Activated naive CD8-positive, alpha-beta T cell treated with anti-CD3 and anti-CD28 coated beads for 36 hours (primary cell): ENCODE measurements around the gene KLHL30. TPM values are rescaled to one million over a fixed set of nuclear protein-coding genes. Genes with fewer than 3 reads are reported as not detected.
"Not testable (repeated sequence)": the region's sequence is repeated elsewhere in the genome, so short reads cannot be mapped to it uniquely, and the experiment has no call there.

Experiments used
- DNase-seq: peaks from one replicate; pipeline ENCODE4 v3.0.0; 2021
- H3K27ac Mint-ChIP-seq: one replicate; pipeline ENCODE4 v1.8.0; 2022; ENCODE audit warnings: mild to moderate bottlenecking, moderate library complexity, mixed read lengths
- H3K27me3 Mint-ChIP-seq: one replicate; pipeline ENCODE4 v1.8.0; 2022; ENCODE audit warnings: mild to moderate bottlenecking, mixed read lengths
- H3K36me3 Mint-ChIP-seq: one replicate; pipeline ENCODE4 v1.8.0; 2021; ENCODE audit warnings: mild to moderate bottlenecking, mixed read lengths
- H3K4me1 Mint-ChIP-seq: one replicate; pipeline ENCODE4 v1.8.0; 2021; ENCODE audit warnings: mixed read lengths
- H3K4me3 Mint-ChIP-seq: one replicate; pipeline ENCODE4 v1.8.0; 2022; ENCODE audit warnings: mild to moderate bottlenecking, moderate library complexity, mixed read lengths
- H3K9me3 Mint-ChIP-seq: one replicate; pipeline ENCODE4 v1.8.0; 2022; ENCODE audit warnings: mixed read lengths
- total RNA-seq, 2 experiments: library from RNA; stranded (reverse); gene quantifications; one replicate each; pipeline ENCODE4 v1.2.3, GENCODE V29; 2021

Gene KLHL30
- total RNA-seq, 2 experiments from 2014 or later: not detected

- H3K36me3 Mint-ChIP-seq: peaks cover 3% of the 10 kb centered on the region
- no peak overlapping the region for H3K27ac Mint-ChIP-seq
- peaks cover 5% of the 10 kb centered on the region for H3K4me1 Mint-ChIP-seq
- DNase-seq: no peak
- peaks cover 10% of the 10 kb centered on the region for H3K9me3 Mint-ChIP-seq
- H3K27me3 Mint-ChIP-seq: no peaks in the 10 kb centered on the region
- H3K4me3 Mint-ChIP-seq: no peak overlapping the region
Observed at GRCh38 chr2:238108423-238109183, 29.9 kb upstream of the KLHL30 start.

GRCh38 chr2:238113611-238114010 is 24.9 kb upstream of the KLHL30 start:
- Mint-ChIP-seq H3K4me3 (no peak overlapping the region), H3K36me3 (peaks cover 3% of the 10 kb centered on the region), H3K4me1 (peaks cover 2% of the 10 kb centered on the region), H3K9me3 (peaks cover 10% of the 10 kb centered on the region), H3K27me3 (no peaks in the 10 kb centered on the region), H3K27ac (no peak overlapping the region)
- DNase-seq: no peak

DNA sequence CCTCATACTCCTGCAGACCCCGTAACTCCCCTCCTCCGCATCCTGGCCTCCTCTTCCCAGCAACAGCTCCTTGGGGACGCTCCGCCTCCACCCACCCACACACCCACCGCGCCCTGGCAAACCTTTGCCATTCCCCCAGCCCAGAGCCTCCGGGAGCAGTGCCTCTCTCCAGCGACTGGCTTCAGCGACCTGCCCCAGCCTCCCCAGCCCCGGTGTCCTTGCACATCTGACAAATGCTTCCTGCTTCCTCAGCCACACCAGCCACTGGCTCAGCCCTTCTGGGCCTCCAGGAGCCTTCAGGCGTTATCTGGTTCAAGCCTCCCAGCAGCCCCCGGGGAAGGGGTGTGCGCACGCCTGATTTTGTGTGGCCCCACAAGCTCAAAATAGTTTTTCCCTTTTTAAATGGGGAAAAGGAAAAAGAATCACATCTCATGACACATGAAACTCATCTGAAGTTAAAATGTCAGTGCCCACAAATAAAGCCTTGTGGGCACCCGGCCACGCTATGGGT is 24.1 kb upstream of the KLHL30 start:
- Mint-ChIP-seq H3K27me3 (no peaks in the 10 kb centered on the region), H3K27ac (no peak overlapping the region), H3K4me1 (no peaks in the 10 kb centered on the region), H3K4me3 (no peak overlapping the region), H3K36me3 (peaks cover 3% of the 10 kb centered on the region), H3K9me3 (peaks cover 10% of the 10 kb centered on the region)
- DNase-seq: no peak

DNA sequence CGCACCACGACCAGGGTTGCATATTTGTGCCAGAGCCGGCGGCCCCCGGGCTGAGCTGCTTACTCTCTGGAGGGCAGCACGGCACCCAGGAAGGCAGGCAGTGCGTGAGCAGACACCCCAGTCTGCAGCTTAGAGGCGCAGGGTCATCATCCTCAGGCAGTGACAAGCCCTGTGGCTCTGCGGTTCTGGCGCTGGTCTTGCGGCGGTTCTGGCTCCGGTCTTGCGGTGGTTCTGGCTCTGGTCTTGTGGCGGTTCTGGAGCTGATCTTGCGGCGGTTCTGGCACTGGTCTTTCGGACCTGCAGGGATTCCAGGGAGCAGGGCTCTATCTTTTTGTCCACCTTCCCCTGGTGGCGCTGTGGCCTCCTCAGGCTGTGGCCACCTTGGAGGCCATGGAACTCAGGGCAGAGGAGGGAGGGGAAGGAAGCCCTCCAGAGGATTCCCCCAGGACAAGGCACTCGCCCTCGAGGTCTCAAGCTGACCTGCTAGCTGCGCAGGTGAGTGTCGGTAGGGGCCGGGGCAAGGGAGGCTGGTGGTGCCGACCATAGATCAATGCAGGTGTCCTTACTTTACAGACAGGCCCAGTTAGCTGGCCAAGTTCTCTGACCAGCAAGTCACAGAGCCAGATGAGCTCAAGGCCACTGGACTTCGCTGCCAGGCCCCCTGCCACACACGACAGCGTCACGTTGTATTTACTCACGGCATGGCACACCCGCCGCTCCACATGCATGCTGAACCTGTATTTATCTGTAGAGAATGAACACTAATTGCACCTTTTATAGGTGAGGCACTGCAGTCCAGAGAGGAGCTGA is 23.4 kb upstream of the KLHL30 start:
- H3K36me3 Mint-ChIP-seq: peaks cover 3% of the 10 kb centered on the region
- DNase-seq: no peak
- H3K9me3 Mint-ChIP-seq: peaks cover 10% of the 10 kb centered on the region
- H3K4me1 Mint-ChIP-seq: no peaks in the 10 kb centered on the region
- no peak overlapping the region for H3K27ac Mint-ChIP-seq
- H3K4me3 Mint-ChIP-seq: no peak overlapping the region
- H3K27me3 Mint-ChIP-seq: no peaks in the 10 kb centered on the region

DNA sequence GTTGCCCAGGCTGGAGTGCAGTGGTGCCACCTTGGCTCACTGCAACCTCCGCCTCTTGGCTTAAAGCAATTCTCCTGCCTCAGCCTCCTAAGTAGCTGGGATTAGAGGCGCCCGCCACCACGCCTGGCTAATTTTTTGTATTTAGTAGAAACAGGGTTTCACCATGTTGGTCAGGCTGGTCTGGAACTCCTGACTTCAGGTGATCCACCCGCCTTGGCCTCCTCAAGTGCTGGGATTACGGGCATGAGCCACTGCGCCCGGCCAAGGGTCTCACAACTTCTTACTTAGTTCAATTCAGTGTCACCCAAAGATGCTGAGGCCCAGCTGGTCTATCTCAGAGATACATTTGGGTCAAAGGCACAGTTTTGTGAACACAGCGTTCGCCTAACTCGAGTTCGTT is 22.8 kb upstream of the KLHL30 start:
- not testable (repeated sequence) for H3K4me1 Mint-ChIP-seq, H3K9me3 Mint-ChIP-seq, H3K27me3 Mint-ChIP-seq, H3K27ac Mint-ChIP-seq, H3K4me3 Mint-ChIP-seq, H3K36me3 Mint-ChIP-seq, DNase-seq

DNA sequence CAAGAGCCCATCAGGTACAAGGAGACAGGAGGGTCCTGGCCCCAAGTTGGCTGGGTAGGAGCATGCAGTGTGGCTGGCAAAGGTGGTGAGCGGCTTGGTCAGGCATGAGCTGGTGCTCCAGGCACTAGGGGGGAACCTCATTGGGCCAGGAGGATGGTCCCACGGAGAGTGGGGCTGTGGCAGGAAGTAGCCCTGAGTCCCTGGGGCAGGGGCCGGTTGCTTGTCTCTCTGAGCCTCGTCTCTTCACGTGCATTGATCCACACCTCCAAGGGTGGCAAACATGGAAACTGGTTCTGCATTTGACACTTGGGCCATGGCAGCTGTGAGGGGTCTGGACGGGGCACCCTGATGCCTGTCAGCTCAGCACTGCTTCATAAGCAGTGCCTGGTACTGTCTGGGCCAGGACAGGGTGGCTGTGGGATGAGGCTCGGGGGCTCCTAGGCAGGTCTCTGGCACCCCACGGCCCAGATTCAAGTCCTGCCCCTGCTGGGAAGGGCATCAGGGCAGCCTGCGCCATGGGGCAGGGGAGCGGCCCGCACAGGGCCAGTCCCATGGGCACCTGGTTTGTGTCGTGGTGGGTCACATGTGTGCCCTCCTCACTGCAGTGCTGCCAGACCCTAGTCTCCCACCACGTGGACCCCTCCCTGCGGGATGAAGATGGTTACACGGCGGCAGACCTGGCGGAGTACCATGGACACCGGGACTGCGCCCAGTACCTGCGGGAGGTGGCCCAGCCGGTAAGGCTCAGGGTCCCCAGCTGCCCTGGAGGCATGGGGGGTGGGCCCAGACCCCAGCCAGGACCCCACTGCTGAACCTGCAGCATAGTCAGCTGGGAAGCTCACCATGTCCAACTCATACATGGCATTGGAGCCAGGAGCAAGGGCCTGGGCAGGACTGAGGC is 21.9 kb upstream of the KLHL30 start:
- no peaks in the 10 kb centered on the region for H3K27me3 Mint-ChIP-seq
- no peak for DNase-seq
- no peak overlapping the region for H3K4me3 Mint-ChIP-seq
- H3K27ac Mint-ChIP-seq: no peak overlapping the region
- H3K9me3 Mint-ChIP-seq: peaks cover 10% of the 10 kb centered on the region
- no peaks in the 10 kb centered on the region for H3K4me1 Mint-ChIP-seq
- H3K36me3 Mint-ChIP-seq: peaks cover 3% of the 10 kb centered on the region

- H3K27me3 Mint-ChIP-seq: no peaks in the 10 kb centered on the region
- peaks cover 8% of the 10 kb centered on the region for H3K9me3 Mint-ChIP-seq
- H3K36me3 Mint-ChIP-seq: peaks cover 3% of the 10 kb centered on the region
- H3K4me1 Mint-ChIP-seq: no peaks in the 10 kb centered on the region
- H3K4me3 Mint-ChIP-seq: no peak overlapping the region
- H3K27ac Mint-ChIP-seq: no peak overlapping the region
- DNase-seq: no peak
Observed at GRCh38 chr2:238117199-238118154, 21.0 kb upstream of the KLHL30 start.

- no peak overlapping the region for H3K27ac Mint-ChIP-seq
- H3K27me3 Mint-ChIP-seq: no peaks in the 10 kb centered on the region
- no peaks in the 10 kb centered on the region for H3K36me3 Mint-ChIP-seq
- no peaks in the 10 kb centered on the region for H3K9me3 Mint-ChIP-seq
- DNase-seq: no peak
- H3K4me1 Mint-ChIP-seq: no peaks in the 10 kb centered on the region
- no peak overlapping the region for H3K4me3 Mint-ChIP-seq
Observed at GRCh38 chr2:238119756-238120462, 18.6 kb upstream of the KLHL30 start.

DNA sequence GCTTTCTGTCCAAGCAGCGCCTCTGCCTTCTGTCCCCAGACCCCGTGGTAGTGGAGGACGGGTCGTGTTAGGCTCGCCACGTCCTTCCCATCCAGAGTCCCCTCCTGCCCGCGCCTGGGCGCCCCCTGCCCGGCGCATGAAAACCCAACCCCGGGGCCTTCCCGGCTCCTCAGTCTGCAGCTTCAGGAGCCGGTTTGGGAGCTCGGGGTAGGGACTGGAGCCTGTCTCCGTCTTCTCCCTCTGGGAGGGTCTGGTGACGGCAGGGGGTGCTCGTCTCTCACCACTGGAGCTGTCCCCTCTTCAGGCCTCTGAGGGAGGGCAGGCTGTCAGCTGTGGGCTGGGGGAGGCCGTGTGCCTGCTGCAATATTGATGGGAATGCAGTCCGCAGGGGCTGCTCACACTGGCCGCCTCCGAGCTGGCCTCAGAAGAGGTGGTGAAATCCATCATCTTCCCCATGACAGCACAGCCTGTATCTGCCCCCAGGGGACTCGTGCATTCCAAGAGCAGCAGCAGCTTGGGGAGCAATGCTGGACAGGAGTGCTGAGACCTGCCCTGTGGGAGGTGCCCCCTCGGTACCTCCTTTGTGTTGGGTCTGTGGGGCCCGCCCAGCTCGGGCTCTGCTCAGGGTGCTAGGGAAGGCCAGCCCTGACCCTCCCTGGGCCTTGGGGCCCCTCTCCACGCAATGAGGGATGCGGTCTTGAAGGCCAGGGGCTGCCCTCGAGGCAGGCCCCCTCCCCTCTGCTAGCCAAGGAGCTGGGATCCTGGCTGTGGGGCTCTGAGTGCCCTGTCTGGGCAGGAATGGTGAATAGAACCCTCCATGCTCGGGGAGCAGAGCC is 17.8 kb upstream of the KLHL30 start:
- Mint-ChIP-seq H3K4me3 (no peak overlapping the region), H3K27ac (no peak overlapping the region), H3K4me1 (no peaks in the 10 kb centered on the region), H3K9me3 (no peaks in the 10 kb centered on the region), H3K27me3 (no peaks in the 10 kb centered on the region), H3K36me3 (no peaks in the 10 kb centered on the region)
- DNase-seq: no peak

GRCh38 chr2:238121511-238122286 is 16.8 kb upstream of the KLHL30 start:
- DNase-seq: no peak
- H3K36me3 Mint-ChIP-seq: no peaks in the 10 kb centered on the region
- H3K4me3 Mint-ChIP-seq: no peak overlapping the region
- no peaks in the 10 kb centered on the region for H3K27me3 Mint-ChIP-seq
- H3K9me3 Mint-ChIP-seq: no peaks in the 10 kb centered on the region
- no peaks in the 10 kb centered on the region for H3K4me1 Mint-ChIP-seq
- no peak overlapping the region for H3K27ac Mint-ChIP-seq

- Mint-ChIP-seq H3K27ac (no peak overlapping the region), H3K9me3 (no peaks in the 10 kb centered on the region), H3K4me1 (no peaks in the 10 kb centered on the region), H3K4me3 (no peak overlapping the region), H3K27me3 (no peaks in the 10 kb centered on the region), H3K36me3 (no peaks in the 10 kb centered on the region)
- no peak for DNase-seq
Observed at GRCh38 chr2:238122287-238123217, 15.9 kb upstream of the KLHL30 start.
